Measurements from ENCODE around the gene AQP6. TPM values are rescaled to one million over a fixed set of nuclear protein-coding genes. Genes with fewer than 3 reads are reported as not detected.

The AQP6 gene
- total and polyA plus RNA-seq, 4 donors = 0.39 TPM; not detected in 3

- Histone ChIP-seq H3K9me3 (ENCODE audit: control insufficient read depth, low read length) (no peaks in the 10 kb centered on the region), H3K27me3 (ENCODE audit: control insufficient read depth in 1 of 2, insufficient read depth in 2 of 2, low read length in 1 of 2) (no peaks in the 10 kb centered on the region), H3K4me1 (ENCODE audit: control insufficient read depth in 1 of 2, insufficient read depth in 2 of 2, low read length in 2 of 2) (no peaks in the 10 kb centered on the region), H3K36me3 (ENCODE audit: control insufficient read depth in 1 of 2, insufficient read depth in 2 of 2, low read length in 1 of 2) (no peaks in the 10 kb centered on the region), H3K27ac (ENCODE audit: low read depth in 1 of 2, low read length in 2 of 2) (no peak overlapping the region), H3K4me3 (ENCODE audit: low read length in 2 of 2) (no peak overlapping the region)
- ATAC-seq (ENCODE audit: low FRiP score) (no peak), DNase-seq (peak in 1 of 2 donors; percentile 61)
- WGBS, 2 donors = 91% methylated on average over 13 of the region's 13 CpGs
- intact Hi-C loops (cut with DNase I) = no loop called here
Measured at GRCh38 chr12:49941556-49942511, 30.9 kb upstream of the AQP6 start.

- no peak overlapping the region for H3K4me3 ChIP-seq (ENCODE audit: low read length in 2 of 2)
- WGBS, 2 donors = 93 to 94% methylated on average over 3 of the region's 3 CpGs
- H3K9me3 ChIP-seq (ENCODE audit: control insufficient read depth, low read length) = no peaks in the 10 kb centered on the region
- ATAC-seq (ENCODE audit: low FRiP score) (no peak), DNase-seq (no peak)
- intact Hi-C loops (cut with DNase I) = no loop called here
- H3K27me3 ChIP-seq (ENCODE audit: control insufficient read depth in 1 of 2, insufficient read depth in 2 of 2, low read length in 1 of 2) = no peaks in the 10 kb centered on the region
- H3K4me1 ChIP-seq (ENCODE audit: control insufficient read depth in 1 of 2, insufficient read depth in 2 of 2, low read length in 2 of 2) = no peaks in the 10 kb centered on the region
- no peak overlapping the region for H3K27ac ChIP-seq (ENCODE audit: low read depth in 1 of 2, low read length in 2 of 2)
- no peaks in the 10 kb centered on the region for H3K36me3 ChIP-seq (ENCODE audit: control insufficient read depth in 1 of 2, insufficient read depth in 2 of 2, low read length in 1 of 2)
Measured at GRCh38 chr12:49942512-49942893, 30.2 kb upstream of the AQP6 start.

- no peaks in the 10 kb centered on the region for H3K9me3 ChIP-seq (ENCODE audit: control insufficient read depth, low read length)
- no peaks in the 10 kb centered on the region for H3K36me3 ChIP-seq (ENCODE audit: control insufficient read depth in 1 of 2, insufficient read depth in 2 of 2, low read length in 1 of 2)
- intact Hi-C loops (cut with DNase I) = no loop called here
- ATAC-seq (ENCODE audit: low FRiP score) (no peak), DNase-seq (peak in 1 of 2 donors; percentile 72)
- H3K27ac ChIP-seq (ENCODE audit: low read depth in 1 of 2, low read length in 2 of 2) = no peak overlapping the region
- no peaks in the 10 kb centered on the region for H3K4me1 ChIP-seq (ENCODE audit: control insufficient read depth in 1 of 2, insufficient read depth in 2 of 2, low read length in 2 of 2)
- 83 to 87% methylated on average over 14 of the region's 14 CpGs for WGBS, 2 donors
- no peaks in the 10 kb centered on the region for H3K27me3 ChIP-seq (ENCODE audit: control insufficient read depth in 1 of 2, insufficient read depth in 2 of 2, low read length in 1 of 2)
- no peak overlapping the region for H3K4me3 ChIP-seq (ENCODE audit: low read length in 2 of 2)
Measured at GRCh38 chr12:49942921-49943624, 29.7 kb upstream of the AQP6 start.

GRCh38 chr12:49943625-49943960, 29.2 kb upstream of the AQP6 start:
- intact Hi-C loops (cut with DNase I) = no loop called here
- DNase-seq (no peak), ATAC-seq (ENCODE audit: low FRiP score) (no peak)
- H3K27ac ChIP-seq (ENCODE audit: low read depth in 1 of 2, low read length in 2 of 2) = no peak overlapping the region
- no peaks in the 10 kb centered on the region for H3K36me3 ChIP-seq (ENCODE audit: control insufficient read depth in 1 of 2, insufficient read depth in 2 of 2, low read length in 1 of 2)
- no peaks in the 10 kb centered on the region for H3K27me3 ChIP-seq (ENCODE audit: control insufficient read depth in 1 of 2, insufficient read depth in 2 of 2, low read length in 1 of 2)
- 97 to 100% methylated on average over 1 of the region's 1 CpG for WGBS, 2 donors
- H3K9me3 ChIP-seq (ENCODE audit: control insufficient read depth, low read length) = no peaks in the 10 kb centered on the region
- H3K4me3 ChIP-seq (ENCODE audit: low read length in 2 of 2) = no peak overlapping the region
- H3K4me1 ChIP-seq (ENCODE audit: control insufficient read depth in 1 of 2, insufficient read depth in 2 of 2, low read length in 2 of 2) = no peaks in the 10 kb centered on the region

- intact Hi-C loops (cut with DNase I) = no loop called here
- Histone ChIP-seq H3K4me1 (ENCODE audit: control insufficient read depth in 1 of 2, insufficient read depth in 2 of 2, low read length in 2 of 2) (no peaks in the 10 kb centered on the region), H3K27ac (ENCODE audit: low read depth in 1 of 2, low read length in 2 of 2) (no peak overlapping the region), H3K36me3 (ENCODE audit: control insufficient read depth in 1 of 2, insufficient read depth in 2 of 2, low read length in 1 of 2) (no peaks in the 10 kb centered on the region), H3K4me3 (ENCODE audit: low read length in 2 of 2) (no peak overlapping the region), H3K27me3 (ENCODE audit: control insufficient read depth in 1 of 2, insufficient read depth in 2 of 2, low read length in 1 of 2) (no peaks in the 10 kb centered on the region), H3K9me3 (ENCODE audit: control insufficient read depth, low read length) (no peaks in the 10 kb centered on the region)
- no peak for DNase-seq
- no peak for ATAC-seq (ENCODE audit: low FRiP score)
- 93 to 95% methylated on average over 5 of the region's 5 CpGs for WGBS, 2 donors
Measured at GRCh38 chr12:49944046-49944445, 28.7 kb upstream of the AQP6 start.

- DNase-seq = no peak
- no peaks in the 10 kb centered on the region for H3K36me3 ChIP-seq (ENCODE audit: control insufficient read depth in 1 of 2, insufficient read depth in 2 of 2, low read length in 1 of 2)
- no peaks in the 10 kb centered on the region for H3K9me3 ChIP-seq (ENCODE audit: control insufficient read depth, low read length)
- 96 to 98% methylated on average over 3 of the region's 3 CpGs for WGBS, 2 donors
- no peak for ATAC-seq (ENCODE audit: low FRiP score)
- intact Hi-C loops (cut with DNase I) = no loop called here
- no peak overlapping the region for H3K4me3 ChIP-seq (ENCODE audit: low read length in 2 of 2)
- no peaks in the 10 kb centered on the region for H3K27me3 ChIP-seq (ENCODE audit: control insufficient read depth in 1 of 2, insufficient read depth in 2 of 2, low read length in 1 of 2)
- no peaks in the 10 kb centered on the region for H3K4me1 ChIP-seq (ENCODE audit: control insufficient read depth in 1 of 2, insufficient read depth in 2 of 2, low read length in 2 of 2)
- no peak overlapping the region for H3K27ac ChIP-seq (ENCODE audit: low read depth in 1 of 2, low read length in 2 of 2)
Measured at GRCh38 chr12:49944718-49945117, 28.0 kb upstream of the AQP6 start.

GRCh38 chr12:49945394-49946080, 27.2 kb upstream of the AQP6 start:
- 8 to 14% methylated on average over 28 of the region's 28 CpGs for WGBS, 2 donors

GRCh38 chr12:49946086-49946485, 26.7 kb upstream of the AQP6 start:
- DNase-seq = no peak
- intact Hi-C loops (cut with DNase I) = no loop called here
- no peak overlapping the region for H3K4me3 ChIP-seq (ENCODE audit: low read length in 2 of 2)
- H3K36me3 ChIP-seq (ENCODE audit: control insufficient read depth in 1 of 2, insufficient read depth in 2 of 2, low read length in 1 of 2) = no peaks in the 10 kb centered on the region
- H3K27ac ChIP-seq (ENCODE audit: low read depth in 1 of 2, low read length in 2 of 2) = no peak overlapping the region
- WGBS, 2 donors = 92 to 95% methylated on average over 9 of the region's 9 CpGs
- H3K9me3 ChIP-seq (ENCODE audit: control insufficient read depth, low read length) = no peaks in the 10 kb centered on the region
- H3K27me3 ChIP-seq (ENCODE audit: control insufficient read depth in 1 of 2, insufficient read depth in 2 of 2, low read length in 1 of 2) = no peaks in the 10 kb centered on the region
- H3K4me1 ChIP-seq (ENCODE audit: control insufficient read depth in 1 of 2, insufficient read depth in 2 of 2, low read length in 2 of 2) = no peaks in the 10 kb centered on the region
- no peak for ATAC-seq (ENCODE audit: low FRiP score)

More at GRCh38 chr12:49945394-49946080, 27.2 kb upstream of the AQP6 start:
- no peaks in the 10 kb centered on the region for H3K36me3 ChIP-seq (ENCODE audit: control insufficient read depth in 1 of 2, insufficient read depth in 2 of 2, low read length in 1 of 2)
- no peak overlapping the region for H3K4me3 ChIP-seq (ENCODE audit: low read length in 2 of 2)
- no peaks in the 10 kb centered on the region for H3K27me3 ChIP-seq (ENCODE audit: control insufficient read depth in 1 of 2, insufficient read depth in 2 of 2, low read length in 1 of 2)
- ATAC-seq (ENCODE audit: low FRiP score) (peak; percentile 87), DNase-seq (peak; percentile 87 to 96)
- H3K4me1 ChIP-seq (ENCODE audit: control insufficient read depth in 1 of 2, insufficient read depth in 2 of 2, low read length in 2 of 2) = no peaks in the 10 kb centered on the region
- intact Hi-C loops (cut with DNase I) = no loop called here
- H3K9me3 ChIP-seq (ENCODE audit: control insufficient read depth, low read length) = no peaks in the 10 kb centered on the region
- no peak overlapping the region for H3K27ac ChIP-seq (ENCODE audit: low read depth in 1 of 2, low read length in 2 of 2)

Data from aorta (tissue), 5 donors.